GM21360 (cell line): ENCODE measurements around the gene PCBD1.
"Not testable (repeated sequence)": the region's sequence is repeated elsewhere in the genome, so short reads cannot be mapped to it uniquely, and the experiment has no call there.

ENCODE experiments used
- ATAC-seq: cut with Tn5 transposase; IDR thresholded peaks from one replicate; pipeline ENCODE4 v1.9.1; 2021; ENCODE audit warnings: mild to moderate bottlenecking, moderate library complexity; ENCODE audit not compliant: unreplicated experiment

Gene PCBD1

GRCh38 chr10:70887804-70888800, at the start of gene PCBD1:
Gene PCBD1 (minus strand): TSS chr10:70888565. CDS start chr10:70888533, 32 bp downstream.
- no peak for ATAC-seq

GRCh38 chr10:70937661-70938060, 49.3 kb upstream of the PCBD1 start:
- no peak for ATAC-seq

GRCh38 chr10:70936111-70936510, 47.7 kb upstream of the PCBD1 start:
- ATAC-seq: no peak

GRCh38 chr10:70935631-70936030, 47.3 kb upstream of the PCBD1 start:
- no peak for ATAC-seq

GRCh38 chr10:70935125-70935625, 46.8 kb upstream of the PCBD1 start:
- no peak for ATAC-seq

- ATAC-seq: no peak
These were observed 46.3 kb upstream of the PCBD1 start for GRCh38 chr10:70934701-70935100.

GRCh38 chr10:70932392-70933196, 44.2 kb upstream of the PCBD1 start:
- no peak for ATAC-seq

GRCh38 chr10:70931168-70931815, 42.9 kb upstream of the PCBD1 start:
- ATAC-seq: no peak

- no peak for ATAC-seq
These were observed 42.1 kb upstream of the PCBD1 start for GRCh38 chr10:70930263-70931000.

- ATAC-seq: no peak
These were observed 39.8 kb upstream of the PCBD1 start for GRCh38 chr10:70928140-70928539.

GRCh38 chr10:70927189-70927943, 39.0 kb upstream of the PCBD1 start:
- no peak for ATAC-seq

- ATAC-seq: no peak
These were observed 38.0 kb upstream of the PCBD1 start for GRCh38 chr10:70926226-70927000.

GRCh38 chr10:70925377-70926225, 37.2 kb upstream of the PCBD1 start:
- ATAC-seq: no peak

- ATAC-seq: no peak
These were observed 35.3 kb upstream of the PCBD1 start for GRCh38 chr10:70923696-70924095.

GRCh38 chr10:70921285-70921684, 32.9 kb upstream of the PCBD1 start:
- ATAC-seq: no peak

- no peak for ATAC-seq
These were observed 32.2 kb upstream of the PCBD1 start for GRCh38 chr10:70920519-70920918.

GRCh38 chr10:70919906-70920305, 31.5 kb upstream of the PCBD1 start:
- not testable (repeated sequence) for ATAC-seq
